Transverse colon (tissue), 4 donors: Measurements from ENCODE around the gene PSG1. TPM values are rescaled to one million over a fixed set of nuclear protein-coding genes. Genes with fewer than 3 reads are reported as not detected.
"Not testable (repeated sequence)": the region's sequence is repeated elsewhere in the genome, so short reads cannot be mapped to it uniquely, and the experiment has no call there.

Source experiments
- DNase-seq: peaks from one replicate; pipeline ENCODE4 v3.0.0-alpha.2; 2019
- H3K27ac ChIP-seq, 4 donors: fragments of 200-600 bp; sonication (generic); 2 replicates each; pipeline ENCODE4 v1.5.1; 2016 to 2018; ENCODE audit warnings: inconsistent platforms in 4 of 4
- H3K27me3 ChIP-seq: fragments of 200-600 bp; sonication (generic); 2 replicates; pipeline ENCODE4 v1.5.1; 2017; ENCODE audit warnings: inconsistent platforms
- H3K36me3 ChIP-seq, 4 donors: fragments of 200-600 bp; sonication (generic); 2 replicates each; pipeline ENCODE4 v1.5.1; 2017 to 2019; ENCODE audit warnings: inconsistent platforms in 4 of 4
- H3K4me1 ChIP-seq, 4 donors: fragments of 200-600 bp; sonication (generic); 2 replicates each; pipeline ENCODE4 v1.5.1; 2017 to 2020; ENCODE audit warnings: inconsistent platforms in 4 of 4
- H3K4me3 ChIP-seq, 4 donors: fragments of 200-600 bp; sonication (generic); 1 replicate in 1 of 4; 2 replicates in 3 of 4; pipeline versions ENCODE4 v1.5.1 to v1.6.1; 2017 to 2019; ENCODE audit warnings: inconsistent platforms in 4 of 4
- H3K9me3 ChIP-seq, 2 donors: fragments of 200-600 bp; sonication (generic); 2 replicates each; pipeline ENCODE4 v1.5.1; 2017 to 2019; ENCODE audit warnings: inconsistent platforms in 2 of 2
- WGBS, 2 donors: methylation state at CpG; one replicate each; pipeline ENCODE4 v1.1.5; 2018; ENCODE audit warnings: low coverage in 1 of 2; 5-methylcytosine and 5-hydroxymethylcytosine counted together
- in situ Hi-C, 4 donors: fragments of 200-750 bp; cut with MboI; loops; one replicate each; pipeline versions ENCODE4 v1.15.0 to v1.15.1; 2017; ENCODE audit warnings: low sequenced_read_pairs in 3 of 4, low pct_ligation_motif_present in 1 of 4, low pct_unique_long_range_greater_than_20kb in 1 of 4
- intact Hi-C: fragments of 100-400 bp; cut with DNase I; formaldehyde crosslinking; loops from one replicate; pipeline ENCODE4 v1.15.1; 2023; ENCODE audit warnings: low total_unique reads
- total RNA-seq, 4 donors: library from RNA; depleted of rRNA; stranded (reverse); fragments of >200 nt; gene quantifications; one replicate each; pipeline ENCODE4 v1.1.0, GENCODE V29; 2016

The PSG1 gene
- total RNA-seq, 4 donors from 2014 or later = not detected

GRCh38 chr19:42917634-42918033, 38.1 kb upstream of the PSG1 start, which contains the start of gene PSG6:
PSG6 (minus strand) TSS chr19:42917894; CDS start chr19:42917792, 102 bp downstream.
- DNase-seq, in situ Hi-C loops, H3K9me3 ChIP-seq, H3K27ac ChIP-seq, H3K27me3 ChIP-seq, H3K36me3 ChIP-seq, intact Hi-C loops, H3K4me1 ChIP-seq, H3K4me3 ChIP-seq: not testable (repeated sequence)
- 71% methylated on average over 1 of the region's 1 CpG; no CpG with 5 or more reads in 1 of the 2 donors for WGBS, 2 donors

GRCh38 chr19:42916931-42917330, 37.4 kb upstream of the PSG1 start:
- 69 to 73% methylated on average over 1 of the region's 1 CpG for WGBS, 2 donors
- H3K27me3 ChIP-seq, intact Hi-C loops, H3K4me3 ChIP-seq, in situ Hi-C loops, H3K9me3 ChIP-seq, H3K27ac ChIP-seq, H3K4me1 ChIP-seq, H3K36me3 ChIP-seq, DNase-seq: not testable (repeated sequence)

- 76 to 86% methylated on average over 5 of the region's 5 CpGs for WGBS, 2 donors
- intact Hi-C loops, in situ Hi-C loops: not testable (repeated sequence)
These were observed 34.0 kb upstream of the PSG1 start for GRCh38 chr19:42913516-42913915.

GRCh38 chr19:42912941-42913340, 33.4 kb upstream of the PSG1 start:
- H3K36me3 ChIP-seq, H3K9me3 ChIP-seq, H3K27me3 ChIP-seq, DNase-seq, intact Hi-C loops, H3K4me1 ChIP-seq, H3K27ac ChIP-seq, H3K4me3 ChIP-seq, in situ Hi-C loops: not testable (repeated sequence)
- 83 to 88% methylated on average over 4 of the region's 4 CpGs for WGBS, 2 donors

More at GRCh38 chr19:42913516-42913915, 34.0 kb upstream of the PSG1 start:
- H3K27me3 ChIP-seq, H3K4me1 ChIP-seq, H3K27ac ChIP-seq, H3K9me3 ChIP-seq, H3K36me3 ChIP-seq, H3K4me3 ChIP-seq, DNase-seq: not testable (repeated sequence)

- H3K27ac ChIP-seq, H3K36me3 ChIP-seq, H3K27me3 ChIP-seq, H3K4me3 ChIP-seq, in situ Hi-C loops, H3K9me3 ChIP-seq, DNase-seq, H3K4me1 ChIP-seq, intact Hi-C loops: not testable (repeated sequence)
- 67 to 73% methylated on average over 5 of the region's 5 CpGs for WGBS, 2 donors
These were observed 32.2 kb upstream of the PSG1 start for GRCh38 chr19:42911731-42912130.

GRCh38 chr19:42906162-42906561, 26.6 kb upstream of the PSG1 start:
- H3K27ac ChIP-seq, intact Hi-C loops: not testable (repeated sequence)
- 75% methylated on average over 5 of the region's 5 CpGs; no CpG with 5 or more reads in 1 of the 2 donors for WGBS, 2 donors

GRCh38 chr19:42900561-42900960, 21.0 kb upstream of the PSG1 start:
- H3K27me3 ChIP-seq, H3K4me1 ChIP-seq, in situ Hi-C loops, H3K4me3 ChIP-seq, H3K27ac ChIP-seq, H3K36me3 ChIP-seq, intact Hi-C loops, H3K9me3 ChIP-seq, DNase-seq: not testable (repeated sequence)
- WGBS, 2 donors = 79 to 86% methylated on average over 4 of the region's 4 CpGs

More at GRCh38 chr19:42906162-42906561, 26.6 kb upstream of the PSG1 start:
- H3K27me3 ChIP-seq, H3K36me3 ChIP-seq, DNase-seq, H3K4me1 ChIP-seq, in situ Hi-C loops, H3K4me3 ChIP-seq, H3K9me3 ChIP-seq: not testable (repeated sequence)

- intact Hi-C loops, H3K27ac ChIP-seq, H3K36me3 ChIP-seq, H3K9me3 ChIP-seq, H3K27me3 ChIP-seq, in situ Hi-C loops, DNase-seq, H3K4me3 ChIP-seq, H3K4me1 ChIP-seq: not testable (repeated sequence)
- 77 to 78% methylated on average over 9 to 12 of the region's 12 CpGs for WGBS, 2 donors
These were observed 20.2 kb upstream of the PSG1 start for GRCh38 chr19:42899674-42900073.

GRCh38 chr19:42899110-42899509, 19.6 kb upstream of the PSG1 start:
- H3K4me3 ChIP-seq, H3K27me3 ChIP-seq, H3K4me1 ChIP-seq, intact Hi-C loops, H3K27ac ChIP-seq, H3K9me3 ChIP-seq, H3K36me3 ChIP-seq, in situ Hi-C loops, DNase-seq: not testable (repeated sequence)
- WGBS, 2 donors = 47 to 84% methylated on average over 1 of the region's 1 CpG

GRCh38 chr19:42898656-42899055, 19.1 kb upstream of the PSG1 start:
- DNase-seq, H3K4me1 ChIP-seq, in situ Hi-C loops: not testable (repeated sequence)

GRCh38 chr19:42897729-42898128, 18.2 kb upstream of the PSG1 start:
- H3K4me1 ChIP-seq, H3K27ac ChIP-seq, H3K4me3 ChIP-seq, H3K36me3 ChIP-seq, H3K9me3 ChIP-seq, DNase-seq, intact Hi-C loops, H3K27me3 ChIP-seq, in situ Hi-C loops: not testable (repeated sequence)
- 14 to 17% methylated on average over 1 of the region's 1 CpG for WGBS, 2 donors

More at GRCh38 chr19:42898656-42899055, 19.1 kb upstream of the PSG1 start:
- 30 to 67% methylated on average over 1 of the region's 1 CpG for WGBS, 2 donors
- H3K27me3 ChIP-seq, H3K36me3 ChIP-seq, H3K9me3 ChIP-seq, H3K4me3 ChIP-seq, H3K27ac ChIP-seq, intact Hi-C loops: not testable (repeated sequence)
